HL-60 (cell line): ENCODE results near the gene NT5DC2.

ENCODE experiments used
- CTCF ChIP-seq: IDR thresholded peaks from one replicate; pipeline ENCODE4 v1.5.1; 2011; ENCODE audit warnings: low read length, control low read depth, inconsistent platforms; ENCODE audit not compliant: insufficient read depth
- POLR2AphosphoS5 ChIP-seq: IDR thresholded peaks from 2 replicates; pipeline ENCODE4 v1.6.1; 2012; ENCODE audit warnings: low read depth
- REST ChIP-seq: IDR thresholded peaks from 2 replicates; pipeline ENCODE4 v1.6.1; 2012; ENCODE audit warnings: low read depth; ENCODE audit not compliant: insufficient replicate concordance

- TF ChIP-seq CTCF (no peak), POLR2AphosphoS5 (no peak), REST (no peak)
These were observed 875 bp upstream of the NT5DC2 start for GRCh38 chr3:52534281-52535183.
